GM19193 (cell line): ENCODE measurements around the gene EMC1.

Source experiments
- POLR2A ChIP-seq: IDR thresholded peaks from 4 replicates; pipeline ENCODE4 v1.6.1; 2011; ENCODE audit not compliant: insufficient read depth, insufficient read length; ENCODE audit errors: extremely low read depth

EMC1 gene

DNA sequence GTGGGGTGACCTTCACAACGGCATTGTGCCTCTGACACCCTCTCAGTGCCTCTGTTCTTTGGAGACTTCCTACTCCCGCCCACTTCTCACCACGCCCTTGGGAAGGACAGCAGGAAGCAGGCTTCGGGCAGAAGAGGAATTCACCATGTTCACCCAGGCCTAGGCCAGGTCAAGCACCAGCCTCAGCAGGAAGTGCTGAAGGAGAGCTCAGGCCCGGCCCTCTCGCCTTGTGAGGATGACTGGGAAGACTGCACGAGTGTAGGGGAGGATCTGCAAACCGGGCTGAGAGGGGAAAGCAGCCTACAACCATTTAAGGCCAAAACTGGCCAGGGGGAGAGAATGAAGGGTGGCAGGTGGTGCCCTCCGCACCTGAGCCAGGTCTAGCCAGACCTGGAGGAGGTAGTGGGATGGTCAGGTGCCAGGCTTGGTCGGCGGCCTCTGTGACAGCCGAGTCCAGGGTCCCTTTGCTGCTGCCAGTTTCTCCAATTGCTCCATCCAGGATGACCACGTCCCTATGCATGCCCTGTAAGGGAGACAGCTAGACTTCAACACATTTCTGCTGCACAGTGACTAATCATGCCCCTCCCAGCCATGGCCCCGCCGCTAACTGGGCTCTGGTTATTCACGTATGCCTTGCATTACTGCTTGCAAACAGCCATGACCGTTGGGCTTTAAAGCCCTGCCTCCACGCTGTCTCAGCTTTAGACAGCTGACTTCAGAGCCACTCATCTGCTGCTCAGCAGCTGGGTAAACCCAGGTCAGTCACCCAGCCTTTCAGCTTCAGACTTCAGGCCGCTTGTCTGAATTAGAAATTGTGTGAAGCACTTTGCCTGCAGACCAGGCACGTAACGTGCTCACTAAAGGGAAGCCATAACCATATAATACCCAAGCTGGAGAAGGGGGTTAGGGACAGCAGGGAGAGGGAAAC, 9.2 kb upstream of the EMC1 start:
- TF ChIP-seq POLR2A = no peak

DNA sequence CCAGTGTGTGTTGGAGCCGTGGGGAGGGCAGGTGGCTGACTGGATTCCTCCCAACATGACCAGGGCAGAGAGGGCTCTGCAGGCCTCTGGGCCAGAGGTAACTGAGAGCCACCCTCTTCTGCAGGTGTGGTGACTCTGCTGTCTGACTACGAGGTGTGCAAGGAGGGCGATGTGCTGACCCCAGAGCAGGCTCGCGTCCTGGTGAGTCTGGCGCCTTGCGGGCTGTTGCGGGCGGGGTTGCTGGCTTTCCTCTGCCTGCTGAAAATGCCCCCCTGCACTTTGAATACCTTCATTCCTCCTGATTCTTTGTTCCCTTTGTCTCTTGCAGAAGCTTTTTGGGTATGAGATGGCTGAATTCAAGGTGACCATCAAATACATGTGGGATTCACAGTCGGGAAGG, 7.0 kb upstream of the EMC1 start:
- no peak for TF ChIP-seq POLR2A

DNA sequence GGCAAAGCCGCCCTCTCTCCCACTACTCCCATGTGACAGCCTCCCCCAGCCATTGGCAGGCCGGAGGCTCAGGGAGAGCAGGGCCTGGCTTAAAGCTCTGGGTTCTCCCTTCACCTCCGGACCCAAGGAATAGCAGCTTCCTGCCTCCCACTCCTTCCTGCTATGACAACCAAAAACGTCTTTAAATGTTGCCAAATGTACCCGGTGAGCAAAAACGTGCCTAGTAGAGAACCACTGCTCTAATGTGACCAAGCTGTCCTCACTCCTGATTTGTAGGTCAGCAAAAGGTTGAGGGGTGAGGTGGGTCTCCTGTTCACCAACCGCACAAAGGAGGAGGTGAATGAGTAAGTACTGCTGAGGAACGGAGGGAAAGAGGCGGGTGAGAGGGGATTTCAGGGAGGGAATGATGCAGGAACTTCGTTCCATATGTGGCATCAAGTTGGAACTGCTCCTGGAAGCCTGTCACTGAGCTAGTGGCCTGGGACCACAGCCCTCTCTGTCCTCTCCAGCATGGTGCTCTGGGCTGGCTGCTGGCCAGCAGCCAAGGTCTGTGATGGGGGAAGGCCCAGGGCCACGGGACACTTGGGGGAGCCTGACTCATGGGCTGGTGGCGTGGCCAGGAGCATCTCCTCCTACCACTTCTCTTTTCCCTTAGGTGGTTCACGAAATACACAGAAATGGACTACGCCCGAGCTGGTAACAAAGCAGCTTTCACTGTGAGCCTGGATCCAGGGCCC, 6.0 kb upstream of the EMC1 start:
- no peak for TF ChIP-seq POLR2A

DNA sequence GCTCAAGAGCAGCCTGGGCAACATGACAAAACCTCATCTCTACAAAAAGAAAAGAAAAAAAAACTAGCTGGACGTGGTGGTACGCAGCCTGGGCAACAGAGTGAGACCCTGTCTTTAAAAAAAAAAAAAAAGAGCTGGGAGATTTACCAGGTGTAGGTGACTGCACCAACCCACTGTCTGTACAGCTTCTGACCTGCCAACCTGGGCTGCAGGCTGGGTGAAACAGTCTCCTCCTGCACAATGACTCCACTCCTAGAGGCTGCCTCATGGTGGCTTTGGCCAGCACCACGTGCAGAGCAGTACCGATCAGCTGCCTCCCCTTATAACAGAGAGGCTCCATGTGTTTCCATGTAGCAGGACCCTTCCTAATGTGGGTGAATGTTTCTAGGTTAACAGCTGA, 4.0 kb upstream of the EMC1 start:
- no peak for TF ChIP-seq POLR2A

DNA sequence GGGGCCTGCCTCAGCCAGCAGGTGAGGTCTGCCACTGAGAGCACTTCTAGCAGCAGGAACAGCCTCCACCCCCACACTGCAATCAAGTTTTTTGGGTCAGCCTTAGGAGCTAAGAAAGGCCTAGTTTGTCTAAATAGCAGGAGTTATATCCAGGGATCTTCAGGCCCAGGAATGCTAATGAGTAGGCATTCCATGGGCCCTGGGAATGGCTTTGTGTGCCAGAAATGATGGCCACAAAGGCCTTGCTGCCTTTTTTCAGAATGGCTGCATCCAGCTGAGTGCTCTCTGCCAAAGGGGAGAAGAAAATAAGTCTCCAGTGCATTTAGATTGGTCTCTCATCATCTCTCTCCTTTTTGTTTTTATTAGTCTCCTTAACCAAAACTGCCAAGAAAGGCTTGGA, 3.1 kb upstream of the EMC1 start:
- TF ChIP-seq POLR2A = no peak

DNA sequence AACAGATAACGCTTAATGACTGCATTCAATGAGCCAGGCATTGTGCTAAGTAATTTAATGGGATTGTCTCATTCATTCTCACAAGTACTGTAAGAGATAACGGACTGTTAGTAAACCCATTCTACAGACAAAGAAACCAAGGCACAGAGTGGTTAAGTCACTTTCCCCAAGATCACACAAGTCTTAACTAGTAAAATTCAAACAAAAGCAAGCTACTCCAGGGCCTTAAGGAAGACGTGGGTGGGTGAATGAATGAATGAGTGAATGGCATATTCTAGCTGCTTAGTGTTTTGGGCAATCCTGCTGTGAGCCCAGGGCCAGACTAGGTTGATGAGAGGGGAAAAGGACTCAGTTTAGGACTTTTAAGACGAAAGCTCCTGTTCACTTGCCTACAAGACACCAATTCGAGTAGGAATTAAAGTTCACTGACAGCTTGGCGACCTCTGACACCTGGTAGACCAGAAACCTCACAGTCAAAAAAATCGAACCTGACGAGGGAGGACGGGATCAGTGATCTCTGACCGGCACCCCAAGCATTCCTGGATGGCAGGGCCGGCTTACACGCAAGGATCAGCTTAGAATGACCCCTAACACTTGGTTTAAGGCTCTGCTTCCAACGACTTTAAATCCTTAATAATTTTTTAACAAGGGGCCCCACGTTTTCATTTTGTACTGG, 557 bp downstream of the EMC1 start:
- no peak for TF ChIP-seq POLR2A

DNA sequence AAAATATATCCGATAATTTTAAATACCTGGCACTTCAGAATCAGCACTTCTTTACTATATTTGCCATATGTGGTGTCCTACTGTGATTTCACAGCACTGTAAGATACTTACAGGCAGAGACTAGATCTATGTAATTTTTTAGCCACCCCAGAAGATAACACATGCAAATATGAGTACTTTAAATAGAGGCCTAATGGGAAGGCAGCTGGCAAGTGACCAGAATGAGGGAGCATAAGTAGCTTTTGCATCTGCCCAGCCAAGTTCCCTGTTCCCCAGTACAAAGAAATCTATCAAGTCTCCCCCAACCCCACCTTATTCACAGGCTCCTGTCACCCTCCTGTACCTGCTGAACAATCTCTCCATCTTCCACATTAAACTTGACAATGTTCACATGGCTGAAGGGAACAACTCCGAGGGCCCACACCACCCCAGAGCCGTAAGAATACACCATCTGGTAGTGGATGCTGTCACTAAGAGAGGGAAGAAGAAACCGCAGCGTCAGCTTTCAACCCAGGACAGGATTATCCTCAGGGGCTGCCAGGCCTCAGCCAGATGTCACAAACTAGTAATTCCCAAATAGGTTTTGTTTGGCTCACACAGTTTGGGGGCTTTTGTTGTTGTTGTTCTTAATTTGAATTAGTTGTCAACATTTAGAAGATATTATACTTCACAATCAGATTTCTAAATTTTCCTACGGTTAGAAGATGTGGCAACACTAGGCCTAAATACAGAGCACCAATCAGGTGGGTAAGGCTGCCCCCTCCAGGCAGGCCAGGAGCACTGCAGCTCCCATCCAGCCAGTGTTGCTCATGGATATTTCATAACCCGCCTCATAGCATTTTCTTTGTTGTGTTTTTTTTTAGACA, 10.4 kb downstream of the EMC1 start:
- TF ChIP-seq POLR2A = no peak

DNA sequence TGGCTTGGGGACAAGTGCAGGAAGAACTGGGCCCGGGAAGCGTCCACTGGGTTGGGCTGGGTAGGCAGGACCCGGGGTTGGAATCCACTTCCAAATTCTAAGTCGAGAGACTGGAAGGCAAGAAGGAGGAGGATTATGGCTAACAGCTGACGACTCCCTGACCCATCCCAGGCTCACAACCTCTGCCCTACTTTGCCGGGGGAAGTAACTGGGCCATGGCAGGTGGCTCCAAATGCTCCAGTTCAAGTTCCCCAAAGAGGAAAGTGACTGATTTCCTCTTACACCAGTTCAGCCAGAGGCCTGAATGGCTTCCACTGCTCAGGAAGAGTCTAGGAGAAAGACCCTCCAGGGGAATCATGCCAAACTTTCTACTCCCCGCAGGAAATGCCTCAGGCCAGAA, 11.4 kb downstream of the EMC1 start:
- TF ChIP-seq POLR2A = no peak

DNA sequence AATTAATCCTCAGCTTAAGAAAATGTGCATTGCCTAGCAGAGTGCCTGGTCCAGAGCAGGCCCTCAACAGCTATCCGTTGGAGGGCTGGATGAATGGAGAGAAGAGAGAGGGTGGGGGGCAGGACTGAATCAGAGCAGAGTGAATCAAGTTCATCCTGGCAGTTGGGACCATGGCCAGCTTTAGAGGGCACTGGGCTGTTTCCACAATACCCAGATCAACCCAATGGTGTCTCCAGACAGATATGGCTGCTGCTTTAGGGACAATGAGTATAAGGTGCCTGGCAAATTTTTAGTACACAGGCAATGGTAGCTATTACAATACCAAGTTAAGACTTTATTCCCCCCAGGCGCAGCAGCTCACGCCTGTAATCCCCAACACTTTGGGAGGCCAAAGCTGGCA, 17.1 kb downstream of the EMC1 start:
- TF ChIP-seq POLR2A = no peak

DNA sequence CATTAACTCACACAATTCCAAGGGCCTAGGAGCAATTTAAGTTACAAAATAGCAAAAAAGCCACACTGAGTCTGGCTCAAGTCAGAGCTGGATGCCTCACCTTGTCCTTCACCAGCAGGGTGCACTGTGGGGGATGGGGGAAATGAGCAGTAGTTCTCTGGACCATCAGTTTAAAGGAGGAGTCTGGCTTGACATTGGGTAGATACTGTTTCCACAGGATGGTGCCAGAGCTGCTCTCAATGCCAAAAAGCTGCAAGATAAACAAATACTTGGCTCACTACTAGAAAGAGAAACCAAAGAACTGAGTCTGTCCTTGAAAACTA, 18.8 kb downstream of the EMC1 start:
- no peak for TF ChIP-seq POLR2A

DNA sequence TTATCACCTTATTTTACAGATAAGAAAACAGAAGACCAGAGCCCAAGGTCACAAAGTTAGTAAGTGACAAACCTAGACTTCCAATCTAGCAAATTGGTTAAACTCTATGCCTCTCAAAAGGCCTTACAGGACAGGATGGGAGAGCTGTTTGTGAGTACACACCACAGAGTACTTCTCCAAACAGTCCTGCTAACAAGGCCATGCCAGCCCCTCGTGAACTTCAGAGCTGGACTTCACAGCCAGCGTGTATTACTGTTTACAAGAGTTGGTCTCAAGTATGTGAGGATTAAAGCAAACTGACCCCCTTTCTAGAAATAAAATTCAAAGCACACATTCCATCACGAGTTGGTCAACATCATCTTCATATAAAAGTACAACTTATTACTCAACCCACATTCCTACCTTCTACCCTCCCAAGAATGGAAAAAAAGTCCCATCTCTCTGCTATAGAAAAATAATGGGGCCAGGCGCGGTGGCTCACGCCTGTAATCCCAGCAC, 21.4 kb downstream of the EMC1 start:
- TF ChIP-seq POLR2A = no peak

DNA sequence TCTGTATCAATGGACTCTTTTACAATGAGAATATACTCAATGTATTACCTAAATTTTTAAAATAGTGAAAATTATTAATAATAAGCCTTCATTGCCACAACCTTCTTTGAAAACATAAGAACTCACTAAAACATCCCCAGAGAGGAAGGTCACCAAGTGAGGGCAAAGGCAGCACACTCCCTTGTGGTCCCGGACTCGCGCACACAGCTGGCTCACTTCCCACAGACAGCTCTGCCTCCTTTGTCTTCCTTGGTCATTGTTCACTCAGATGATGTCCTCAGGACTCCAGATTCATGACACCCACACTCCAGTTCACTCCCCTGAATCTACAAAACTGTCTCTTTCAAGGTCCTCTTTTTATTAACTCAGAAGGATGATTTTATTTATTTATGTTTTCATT, 22.1 kb downstream of the EMC1 start:
- no peak for TF ChIP-seq POLR2A

DNA sequence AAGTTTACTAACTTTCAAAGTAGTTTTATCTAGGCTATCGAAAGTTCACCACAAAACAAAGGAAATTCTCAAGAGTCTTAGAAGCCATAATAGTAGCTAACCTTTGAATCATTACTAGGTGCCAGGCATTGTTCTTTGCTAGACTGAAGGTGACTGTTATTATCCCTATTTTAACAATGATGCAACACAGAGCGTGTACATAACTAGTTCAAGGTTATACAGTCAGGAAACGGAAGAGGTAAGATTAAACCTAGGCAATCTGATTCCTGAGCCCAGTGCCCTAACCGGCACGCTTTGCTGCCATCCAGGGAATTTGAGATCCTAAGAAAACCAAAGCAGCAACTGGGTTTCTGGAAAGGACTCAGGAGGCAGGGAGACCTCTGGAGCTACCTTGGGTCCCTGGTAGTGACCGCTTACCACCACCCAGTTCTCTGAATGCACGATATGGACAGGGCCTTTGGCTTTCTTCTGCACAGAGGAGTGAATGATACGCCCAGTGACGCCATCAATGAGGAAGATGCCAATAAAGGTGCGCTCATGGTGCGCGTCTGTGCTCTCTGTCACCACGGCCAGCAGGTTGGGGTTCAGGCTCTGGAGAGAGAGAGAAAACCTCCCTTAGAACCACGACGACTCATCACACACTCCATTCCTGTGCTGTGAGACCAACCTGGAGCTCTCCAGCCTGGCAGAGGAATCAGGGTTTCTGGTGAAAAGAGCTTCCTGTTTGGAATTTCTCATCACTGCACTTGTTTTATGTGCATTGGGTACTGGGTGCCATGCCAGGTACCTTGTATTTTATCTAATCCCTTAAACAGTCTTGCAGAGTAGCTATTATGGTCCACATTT, 28.1 kb downstream of the EMC1 start:
- TF ChIP-seq POLR2A = no peak

DNA sequence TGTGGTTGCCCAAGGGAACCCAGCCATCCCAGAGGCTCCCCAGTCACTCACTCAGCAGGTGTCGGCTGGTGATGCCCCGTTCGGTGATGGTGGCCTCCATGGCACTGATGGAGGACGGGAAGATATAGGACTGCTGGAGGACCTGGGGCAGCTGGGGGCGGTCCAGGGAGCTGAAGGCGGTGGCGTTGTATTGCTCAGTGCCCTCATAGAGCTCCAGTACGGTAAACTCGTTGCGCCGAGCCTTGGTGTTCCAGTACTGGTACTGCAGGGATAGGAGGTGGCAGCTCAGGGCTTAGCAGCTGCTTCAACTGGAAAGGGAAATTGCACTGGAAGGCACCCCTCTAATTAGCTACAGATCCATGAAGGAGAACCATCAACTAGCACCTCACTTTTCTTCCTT, 28.8 kb downstream of the EMC1 start:
- TF ChIP-seq POLR2A = no peak
